GM12878 (cell line): ENCODE measurements around the gene SNW1.

Experiments used
- LARP7 ChIP-seq: fragments of 450-650 bp; IDR thresholded peaks from 2 replicates; pipeline ENCODE4 v1.6.1; 2017; ENCODE audit warnings: mild to moderate bottlenecking
- SMAD1 ChIP-seq: fragments of 450-650 bp; IDR thresholded peaks from 2 replicates; pipeline ENCODE4 v1.6.1; 2018; ENCODE audit warnings: mild to moderate bottlenecking, low read depth; ENCODE audit not compliant: partially characterized antibody

DNA sequence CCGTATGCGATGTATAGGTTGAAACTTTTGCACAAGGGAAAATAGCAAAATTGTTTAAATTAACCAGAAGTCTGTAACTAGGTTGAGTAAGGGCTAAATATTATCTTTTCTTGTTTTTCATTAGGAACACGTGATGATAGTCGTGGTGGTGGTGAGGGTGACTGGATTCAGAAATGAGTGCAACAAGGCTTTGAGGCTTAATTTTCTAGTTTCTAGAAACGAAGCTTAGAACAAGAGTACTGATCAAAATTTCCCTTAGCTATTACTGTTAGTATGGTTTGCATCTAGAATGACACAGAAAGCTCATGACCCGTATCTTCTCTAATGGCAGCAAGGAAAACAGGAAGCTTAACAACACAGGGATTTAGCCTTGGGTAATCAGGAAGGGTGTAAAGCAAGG is 46.0 kb downstream of the SNW1 start:
- TF ChIP-seq LARP7 (no peak), SMAD1 (no peak)
